GM18858 (cell line): Measurements from ENCODE around the gene FBXO41.

ENCODE experiments used
- ATAC-seq: cut with Tn5 transposase; IDR thresholded peaks from one replicate; pipeline ENCODE4 v1.9.1; 2021; ENCODE audit not compliant: unreplicated experiment

The FBXO41 gene, protein sequence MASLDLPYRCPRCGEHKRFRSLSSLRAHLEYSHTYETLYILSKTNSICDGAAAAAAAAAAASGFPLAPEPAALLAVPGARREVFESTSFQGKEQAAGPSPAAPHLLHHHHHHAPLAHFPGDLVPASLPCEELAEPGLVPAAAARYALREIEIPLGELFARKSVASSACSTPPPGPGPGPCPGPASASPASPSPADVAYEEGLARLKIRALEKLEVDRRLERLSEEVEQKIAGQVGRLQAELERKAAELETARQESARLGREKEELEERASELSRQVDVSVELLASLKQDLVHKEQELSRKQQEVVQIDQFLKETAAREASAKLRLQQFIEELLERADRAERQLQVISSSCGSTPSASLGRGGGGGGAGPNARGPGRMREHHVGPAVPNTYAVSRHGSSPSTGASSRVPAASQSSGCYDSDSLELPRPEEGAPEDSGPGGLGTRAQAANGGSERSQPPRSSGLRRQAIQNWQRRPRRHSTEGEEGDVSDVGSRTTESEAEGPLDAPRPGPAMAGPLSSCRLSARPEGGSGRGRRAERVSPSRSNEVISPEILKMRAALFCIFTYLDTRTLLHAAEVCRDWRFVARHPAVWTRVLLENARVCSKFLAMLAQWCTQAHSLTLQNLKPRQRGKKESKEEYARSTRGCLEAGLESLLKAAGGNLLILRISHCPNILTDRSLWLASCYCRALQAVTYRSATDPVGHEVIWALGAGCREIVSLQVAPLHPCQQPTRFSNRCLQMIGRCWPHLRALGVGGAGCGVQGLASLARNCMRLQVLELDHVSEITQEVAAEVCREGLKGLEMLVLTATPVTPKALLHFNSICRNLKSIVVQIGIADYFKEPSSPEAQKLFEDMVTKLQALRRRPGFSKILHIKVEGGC

DNA sequence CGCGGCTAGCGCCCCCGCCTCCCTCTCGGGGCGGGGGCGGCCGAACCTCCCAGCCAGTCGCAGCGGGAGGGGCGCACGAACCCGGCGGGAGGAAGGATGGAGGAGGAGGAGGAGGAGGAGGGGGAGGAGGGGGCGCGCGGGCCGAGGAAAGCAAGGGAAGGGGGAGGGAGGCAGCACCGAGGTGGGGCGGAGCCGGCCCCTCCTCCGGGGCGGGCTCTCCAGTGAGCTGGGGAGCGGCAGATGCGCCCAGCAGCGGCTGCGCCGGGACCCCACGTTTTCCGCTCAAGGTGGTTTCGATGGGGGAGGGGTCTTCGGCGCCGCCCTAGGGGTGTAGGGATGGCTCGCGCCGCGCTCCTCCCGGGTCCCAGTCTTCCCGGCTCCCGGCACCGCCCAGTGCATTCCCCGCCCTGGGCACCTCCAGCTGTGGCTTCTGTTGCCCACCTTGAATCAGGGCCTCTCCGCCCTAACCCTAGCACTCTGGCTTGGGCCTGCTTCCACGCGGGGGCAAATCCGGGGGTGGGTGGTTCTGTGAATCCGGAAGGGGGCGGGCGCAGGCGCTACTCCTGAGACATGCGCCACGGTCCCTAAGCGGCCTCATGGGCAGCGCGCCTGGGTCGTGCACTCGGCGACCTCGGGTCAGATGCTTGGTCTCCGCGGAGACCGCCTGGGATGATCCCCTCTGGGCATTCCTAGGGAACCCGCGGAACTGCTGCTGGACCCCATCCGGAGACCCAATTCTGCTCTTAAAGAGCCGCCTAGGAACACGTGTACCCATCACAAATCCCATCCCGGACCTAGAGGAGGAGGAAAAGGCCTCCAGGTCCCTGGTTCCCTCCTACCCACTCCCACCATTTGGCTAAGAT lies at the start of gene FBXO41:
TSS of gene FBXO41 (minus strand) at position 183 of the 863 bp plus-strand sequence. CDS start 14,848 bp downstream, outside the sequence.
- ATAC-seq: peak; percentile 60

DNA sequence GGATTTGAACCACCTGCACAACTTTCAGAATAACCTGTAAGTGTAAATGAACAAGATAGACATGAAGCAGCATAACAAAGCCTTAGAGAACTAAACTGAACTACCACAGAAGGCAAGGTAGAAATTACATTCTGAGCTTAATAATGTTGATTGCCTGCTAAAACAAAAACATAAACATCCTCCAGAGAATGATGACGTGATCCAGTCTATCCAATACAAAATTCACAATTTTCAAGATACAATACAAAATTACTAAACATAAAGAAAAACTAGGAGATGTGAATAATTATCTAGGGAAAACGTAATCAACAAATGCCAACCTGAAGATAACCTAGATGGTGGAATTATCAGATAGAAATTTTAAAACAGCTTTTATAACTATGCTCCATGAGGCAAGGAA lies 49.8 kb upstream of the FBXO41 start:
- no peak for ATAC-seq

DNA sequence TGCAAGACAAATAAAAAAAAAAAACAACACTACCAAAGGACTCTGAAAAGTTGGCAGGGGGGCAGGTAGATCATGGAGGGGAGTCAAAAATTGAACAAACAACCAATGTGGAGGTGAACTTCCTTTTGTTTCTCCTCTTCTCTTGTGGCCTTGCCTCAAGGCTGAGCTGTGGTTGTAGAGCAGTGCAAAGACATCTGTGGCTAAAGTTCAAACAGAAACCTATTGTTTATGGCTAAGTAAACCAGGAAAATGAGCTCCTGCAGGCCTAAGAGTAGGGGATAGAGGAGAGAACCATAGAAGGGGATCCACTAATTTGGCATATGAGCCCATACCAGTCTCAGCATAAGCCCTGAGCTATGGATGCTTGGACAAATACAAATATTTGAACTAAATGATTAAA lies 49.3 kb upstream of the FBXO41 start:
- no peak for ATAC-seq

DNA sequence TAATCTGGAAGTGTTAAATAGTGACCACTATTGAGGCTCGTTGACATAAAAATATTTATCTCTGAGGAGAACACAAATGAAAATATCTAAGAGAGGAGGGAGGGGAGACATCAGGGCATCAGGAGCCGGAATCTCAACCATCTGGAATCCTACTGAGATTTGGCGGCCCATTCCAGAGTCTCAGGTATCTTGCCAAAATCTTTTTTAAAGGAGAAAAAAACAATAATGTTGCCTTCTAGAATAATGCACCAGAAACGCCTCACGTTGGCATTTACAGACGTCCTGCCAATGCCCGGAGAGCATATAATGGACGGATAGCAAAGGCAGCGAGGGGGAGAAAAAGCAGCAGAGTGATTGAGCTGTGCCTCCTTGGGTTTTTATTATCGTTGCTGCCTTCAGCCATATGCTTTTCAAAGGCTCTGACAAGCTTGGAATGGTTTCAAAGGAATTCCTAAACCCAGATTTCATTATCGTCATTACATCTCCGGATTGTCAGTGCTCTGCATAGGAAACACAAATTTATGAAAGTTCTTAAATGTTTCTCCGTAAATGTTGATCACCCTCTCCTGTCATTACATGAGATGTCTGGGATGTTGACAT lies 39.9 kb upstream of the FBXO41 start:
- ATAC-seq: no peak

DNA sequence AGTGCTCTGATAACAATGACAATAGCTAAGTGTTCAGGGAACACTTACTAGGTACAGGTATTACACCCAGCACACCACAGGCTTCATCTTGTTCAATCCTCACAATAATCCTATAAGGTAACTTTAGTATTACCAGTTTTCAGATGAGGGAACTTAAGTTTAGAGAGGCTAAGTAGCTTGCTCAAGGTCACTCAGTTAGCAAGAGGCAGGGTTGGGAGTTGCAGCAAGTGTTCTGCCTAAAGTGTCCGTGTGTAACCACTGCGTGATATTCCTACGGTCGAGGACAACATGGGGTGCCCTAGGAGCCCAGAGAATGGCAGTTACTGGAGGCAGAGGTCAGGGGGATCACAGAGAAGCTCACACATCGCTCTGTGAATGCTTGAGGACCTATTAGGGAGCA lies 39.3 kb upstream of the FBXO41 start:
- no peak for ATAC-seq

DNA sequence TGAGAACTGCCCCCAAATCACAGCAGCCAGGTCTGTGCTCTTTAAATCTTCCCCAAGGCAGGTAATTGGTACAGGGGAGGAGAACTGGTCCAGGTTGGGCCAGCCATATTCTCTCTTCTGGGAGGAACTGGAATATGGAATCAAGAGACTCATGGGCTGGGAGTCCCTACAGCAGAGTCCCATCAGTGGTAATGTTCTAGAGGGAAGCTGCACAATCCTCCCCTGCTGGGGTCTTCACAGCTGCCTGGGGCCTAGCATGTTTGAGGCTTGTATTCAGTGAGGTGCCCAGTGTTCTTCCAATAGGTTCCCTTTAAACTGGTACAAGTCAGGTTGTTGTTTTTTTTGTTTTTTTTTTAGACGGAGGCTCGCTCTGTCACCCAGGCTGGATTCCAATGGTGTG lies 30.2 kb upstream of the FBXO41 start:
- ATAC-seq: no peak

DNA sequence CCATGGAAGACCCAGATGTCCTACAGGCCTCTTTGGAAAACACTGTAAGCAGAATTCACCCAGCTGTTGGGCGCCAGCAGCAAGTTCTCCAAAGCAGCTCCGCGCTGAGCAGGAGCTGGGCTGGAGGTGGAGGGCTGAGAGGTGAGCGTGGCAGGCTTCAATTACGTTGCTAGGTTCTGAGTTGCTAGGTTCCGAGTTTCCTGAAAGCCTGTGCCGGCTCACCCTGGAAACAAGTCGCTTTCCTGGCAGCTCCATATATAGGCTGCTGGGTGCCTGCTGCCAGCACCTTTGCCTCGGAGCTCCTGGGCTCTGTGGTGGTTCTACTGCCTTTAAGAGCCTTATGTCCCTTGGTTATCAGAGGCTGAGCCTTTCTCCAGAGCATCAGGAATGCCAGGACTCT lies 23.4 kb upstream of the FBXO41 start:
- ATAC-seq: no peak

DNA sequence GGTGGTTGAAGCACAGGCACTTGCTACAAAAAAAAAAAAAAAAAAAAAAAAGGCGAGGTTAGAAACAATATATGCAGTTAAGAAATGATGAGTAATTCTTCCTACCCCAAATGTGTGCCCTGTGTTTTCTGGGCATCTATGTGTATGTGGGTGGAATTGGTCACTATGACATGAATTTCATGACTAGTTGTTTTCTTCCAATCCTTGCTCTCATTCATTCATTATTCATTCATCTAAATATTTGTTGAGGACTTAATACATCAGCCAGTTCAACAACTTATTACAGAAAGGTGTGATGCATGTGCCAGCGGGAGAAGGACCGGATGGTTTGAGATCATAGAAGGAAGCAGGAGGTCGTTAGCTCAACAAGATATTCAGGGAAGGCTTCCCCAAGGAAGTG lies 17.4 kb upstream of the FBXO41 start:
- ATAC-seq: no peak

DNA sequence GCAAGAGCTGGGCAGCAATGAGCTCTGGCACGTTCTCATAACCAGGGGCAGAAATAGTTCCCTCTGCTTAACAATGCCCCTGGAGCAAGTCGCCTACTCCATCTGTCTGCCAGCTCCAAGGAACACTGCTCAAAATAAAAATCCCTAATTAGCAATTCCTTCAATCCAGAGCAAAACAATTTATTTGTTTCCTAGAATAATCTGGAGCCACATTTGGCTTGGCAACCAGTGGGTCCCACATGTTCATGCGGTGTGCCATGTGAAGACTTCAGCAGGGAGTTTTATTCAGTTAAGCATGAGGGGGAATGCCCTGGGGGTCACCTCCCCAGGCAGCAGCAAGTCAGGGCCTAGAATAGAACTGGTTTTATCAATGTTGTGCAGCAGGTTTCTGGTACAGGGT lies 16.6 kb upstream of the FBXO41 start:
- ATAC-seq: no peak

DNA sequence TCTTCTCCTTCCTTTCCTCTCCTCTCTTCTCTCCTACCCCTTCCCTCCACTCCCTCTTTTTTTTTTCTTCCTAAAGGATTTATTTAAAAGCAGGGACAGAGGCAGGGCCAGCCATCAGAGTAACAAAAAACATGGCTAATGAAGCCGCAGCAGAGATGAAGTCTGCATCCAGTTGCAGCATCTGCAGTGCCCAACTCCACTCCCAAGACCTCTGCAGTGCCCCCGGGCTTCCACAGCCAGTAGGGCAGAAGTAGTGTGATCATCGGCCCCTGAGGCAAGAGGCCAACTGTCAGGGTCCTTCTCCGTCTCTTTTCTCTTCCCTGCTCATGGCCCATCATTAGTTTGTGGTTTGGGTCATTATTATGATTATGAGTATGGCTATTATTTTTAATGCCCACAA lies 13.3 kb upstream of the FBXO41 start:
- no peak for ATAC-seq

DNA sequence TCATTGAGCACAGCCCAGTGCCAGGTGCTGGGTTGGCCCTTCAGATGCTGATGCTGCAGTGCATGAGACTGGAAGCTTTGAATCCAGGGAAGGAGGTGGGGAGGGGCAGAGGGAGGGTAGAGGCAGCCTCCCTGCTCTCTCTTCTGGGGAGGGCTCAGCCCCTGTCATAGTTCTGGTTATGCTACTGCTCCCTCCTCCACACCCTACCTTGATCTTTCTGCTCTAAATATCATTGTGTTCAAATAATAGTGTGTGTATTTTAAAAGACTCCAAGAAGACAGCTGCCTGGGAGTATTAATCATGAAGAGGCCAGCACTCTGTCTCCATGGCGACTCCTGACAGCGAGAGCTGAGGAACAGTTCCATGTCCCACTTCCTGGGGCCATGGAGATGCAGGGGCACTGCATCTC lies 12.9 kb upstream of the FBXO41 start:
- ATAC-seq: no peak

DNA sequence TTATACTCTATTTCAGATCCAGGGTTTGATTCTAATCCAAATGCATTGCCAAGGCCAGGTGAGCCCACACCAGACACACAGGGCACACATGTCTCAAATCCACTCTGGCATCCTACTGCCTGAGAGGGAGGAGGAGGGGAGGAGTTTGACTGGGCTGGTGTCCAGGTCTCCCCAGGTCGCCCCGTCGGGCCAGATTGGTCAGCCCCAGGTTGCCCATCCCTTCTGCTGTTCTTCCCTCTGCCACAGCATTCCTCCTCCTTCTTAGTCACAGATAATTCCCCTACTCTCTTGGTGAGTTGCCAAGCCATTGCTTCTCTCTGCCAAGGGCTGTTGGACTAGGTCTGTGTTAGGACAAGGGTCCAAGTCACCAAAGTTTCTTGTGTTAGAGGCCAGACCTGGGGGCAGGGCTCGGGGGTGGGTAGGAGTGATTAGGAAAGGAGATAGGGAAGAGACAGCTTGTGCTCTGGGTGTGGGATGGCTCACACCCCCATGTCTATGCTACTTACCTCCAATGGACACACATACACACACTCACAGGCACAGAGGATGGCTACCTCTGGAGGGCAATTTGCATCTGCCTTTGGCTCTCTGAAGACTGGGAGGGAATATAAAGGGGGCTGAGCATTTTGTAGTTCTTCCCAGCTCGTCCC lies 11.6 kb upstream of the FBXO41 start:
- no peak for ATAC-seq

DNA sequence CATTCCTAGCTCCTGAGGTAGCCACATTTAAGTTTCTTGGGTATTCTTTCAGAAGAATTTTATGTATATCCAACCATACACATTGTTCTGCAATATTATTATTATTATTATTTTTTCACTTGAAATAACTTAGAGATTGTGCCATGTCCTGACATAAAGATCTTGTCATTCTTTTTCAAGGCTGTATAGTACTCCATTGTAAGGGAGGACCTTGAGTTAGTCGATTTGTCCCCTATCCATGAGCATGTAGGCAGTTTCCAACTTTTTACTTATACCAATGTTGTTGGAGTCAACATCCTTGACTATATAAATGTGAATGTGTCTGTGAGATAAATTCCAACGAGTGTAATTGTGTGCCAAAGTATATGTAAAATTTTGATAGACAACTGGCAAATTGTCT lies 10.0 kb upstream of the FBXO41 start:
- no peak for ATAC-seq

DNA sequence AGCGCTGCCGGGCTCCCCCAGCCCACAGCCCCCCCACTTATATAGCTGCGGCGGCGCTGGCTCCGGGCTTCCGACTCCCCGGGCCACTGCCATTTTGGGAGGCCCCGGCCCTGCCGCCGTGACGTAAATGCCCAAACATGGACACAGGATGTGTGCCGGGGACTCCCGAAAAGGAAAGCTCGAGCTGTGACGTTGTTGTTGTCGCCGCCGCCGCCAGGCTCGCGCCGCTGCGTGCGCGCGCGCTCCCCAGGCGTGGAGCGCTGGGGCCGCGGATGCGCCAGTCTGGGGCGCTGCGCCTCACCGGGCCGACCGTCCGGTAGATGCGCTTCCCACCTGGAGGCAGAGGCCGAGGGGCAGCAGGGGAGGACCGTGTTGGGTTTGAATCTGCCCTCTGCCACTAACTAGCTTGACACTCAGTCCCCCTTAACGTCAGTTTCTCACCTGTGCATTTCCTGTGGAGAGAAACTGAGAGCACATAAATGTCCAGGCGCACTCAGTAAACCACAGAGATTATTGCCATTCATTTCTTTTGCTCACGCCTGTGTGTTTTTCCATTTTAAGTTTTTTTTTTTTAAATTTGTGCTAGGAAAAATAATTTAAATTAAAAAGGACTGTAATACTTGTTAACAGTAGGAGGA lies 9.4 kb upstream of the FBXO41 start, which contains the start of gene EGR4:
TSS of gene EGR4 (minus strand) at position 15 of the 638 bp plus-strand sequence. CDS start 231 bp downstream, outside the sequence.
- peak; percentile 91 for ATAC-seq

DNA sequence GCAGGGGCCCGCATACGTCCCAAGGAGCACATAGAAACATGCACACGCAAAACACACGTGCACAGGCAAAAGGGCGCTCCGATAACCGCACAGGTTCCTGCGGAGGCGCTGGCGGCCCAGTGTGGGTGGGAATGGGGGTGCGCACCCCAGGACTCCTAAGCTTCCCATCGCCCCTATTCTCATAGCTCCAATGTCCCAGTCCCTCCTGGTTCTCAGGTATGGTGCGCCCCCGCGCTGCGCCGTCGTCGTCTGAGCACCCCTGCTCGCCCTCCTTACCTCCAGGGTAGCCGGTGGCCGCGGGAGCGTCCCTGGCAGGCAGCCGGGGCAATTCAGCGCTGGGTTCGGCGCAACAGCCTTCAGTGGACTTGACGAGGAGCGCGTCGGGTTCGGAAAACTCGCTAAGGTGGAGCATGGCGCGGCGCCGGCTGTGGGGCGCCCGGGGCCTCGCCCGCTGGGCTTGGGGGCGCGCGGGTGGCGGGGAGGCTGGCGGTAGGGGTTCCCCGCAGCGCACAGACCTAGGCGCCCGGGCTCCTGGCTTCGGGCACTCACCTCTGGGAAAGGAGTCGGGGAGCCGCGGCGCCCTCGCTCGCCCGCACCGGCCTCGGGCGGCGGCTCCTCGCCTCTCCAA lies 8.7 kb upstream of the FBXO41 start:
- no peak for ATAC-seq

DNA sequence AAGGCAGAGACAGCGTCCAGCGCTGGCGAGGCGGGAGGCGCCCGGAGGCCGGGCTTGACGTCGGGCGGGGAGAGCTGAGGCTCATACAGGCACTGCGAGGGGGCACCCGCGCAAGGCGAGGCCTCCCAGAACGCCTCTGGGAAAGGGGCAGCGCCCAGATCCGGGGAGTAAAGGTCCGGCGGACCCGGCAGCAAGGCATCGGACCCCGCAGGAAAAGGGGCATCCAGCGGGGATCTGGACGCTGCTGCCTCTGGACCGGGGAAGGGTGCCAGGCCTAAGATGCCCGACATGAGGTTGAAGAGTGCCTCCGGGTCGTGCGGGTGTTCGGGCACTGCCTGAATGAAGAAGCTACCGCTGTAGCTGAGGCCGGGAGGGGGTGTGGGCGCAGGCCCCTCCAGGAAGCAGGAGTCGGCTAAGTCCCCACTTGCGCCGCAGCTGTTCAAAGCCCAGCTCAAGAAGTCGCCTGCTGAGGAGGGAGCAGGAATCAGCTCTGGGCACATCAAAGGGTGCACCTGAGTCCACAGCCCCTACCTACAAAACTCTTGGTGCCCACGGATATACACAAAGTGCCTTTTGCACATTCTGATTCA lies 8.1 kb upstream of the FBXO41 start:
- no peak for ATAC-seq

DNA sequence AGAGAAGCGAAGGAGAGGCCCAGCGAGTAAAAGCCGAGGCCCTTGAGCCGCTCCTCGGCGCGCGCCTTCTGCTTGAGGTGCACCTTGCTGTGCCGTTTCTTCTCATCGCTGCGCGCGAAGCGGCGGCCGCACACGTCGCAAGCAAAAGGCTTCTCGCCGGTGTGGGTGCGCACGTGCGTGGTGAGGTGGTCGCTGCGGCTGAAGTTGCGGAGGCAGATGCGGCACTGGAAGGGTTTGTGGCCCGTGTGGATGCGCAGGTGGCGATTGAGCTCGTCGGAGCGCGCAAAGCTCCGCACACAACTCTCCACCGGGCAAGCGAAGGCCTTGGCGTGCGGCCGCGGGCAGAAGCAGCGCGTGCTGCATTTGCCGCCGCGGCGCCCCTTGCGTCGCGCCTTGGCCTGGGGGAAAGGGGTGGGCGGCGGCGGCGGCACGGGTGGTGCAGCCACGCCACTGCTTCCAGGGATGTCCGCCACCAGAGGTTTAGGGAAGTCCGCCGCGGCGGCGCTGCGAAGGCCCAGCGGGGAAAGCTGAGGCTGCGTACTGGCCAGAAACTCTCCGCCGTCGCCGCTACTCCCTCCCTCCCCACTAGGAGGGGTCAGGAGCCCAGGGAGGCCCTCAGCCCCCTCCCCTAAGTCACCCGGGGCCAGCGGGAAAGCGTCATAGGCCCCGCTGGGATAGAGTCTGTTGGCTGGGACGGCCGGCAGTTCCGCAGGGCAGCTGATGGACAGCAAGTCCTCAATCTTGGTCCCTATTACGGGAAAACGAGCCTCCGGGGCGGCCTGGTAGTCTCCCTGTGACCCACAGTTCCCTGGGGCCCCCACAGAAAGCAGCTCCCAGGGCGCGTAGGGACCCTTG lies 7.4 kb upstream of the FBXO41 start:
- no peak for ATAC-seq

DNA sequence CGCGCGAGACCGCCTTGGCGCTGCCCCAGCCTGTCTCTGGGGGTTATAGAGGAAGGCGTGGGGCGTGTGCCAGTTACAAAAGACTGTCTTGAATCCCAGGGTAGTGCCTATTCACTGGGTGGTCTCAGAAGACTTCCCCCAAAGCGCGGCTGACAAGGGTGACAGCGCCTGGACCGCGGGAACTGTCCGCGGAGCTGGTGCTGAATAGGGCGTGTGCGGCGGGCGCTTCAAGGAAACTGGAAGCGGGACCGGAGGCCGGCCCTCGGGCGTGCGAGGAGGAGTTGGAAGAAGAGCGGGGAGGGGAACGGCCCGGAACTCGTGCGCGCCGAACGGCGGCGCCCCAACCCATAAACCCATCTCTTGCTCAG lies 6.8 kb upstream of the FBXO41 start:
- ATAC-seq: no peak
